ENCODE measurements around the gene CLEC16A. TPM values are rescaled to one million over a fixed set of nuclear protein-coding genes. Genes with fewer than 3 reads are reported as not detected.

The CLEC16A gene
- total and polyA plus RNA-seq, 2 experiments from 2014 or later: 9.9 to 24.1 TPM

DNA sequence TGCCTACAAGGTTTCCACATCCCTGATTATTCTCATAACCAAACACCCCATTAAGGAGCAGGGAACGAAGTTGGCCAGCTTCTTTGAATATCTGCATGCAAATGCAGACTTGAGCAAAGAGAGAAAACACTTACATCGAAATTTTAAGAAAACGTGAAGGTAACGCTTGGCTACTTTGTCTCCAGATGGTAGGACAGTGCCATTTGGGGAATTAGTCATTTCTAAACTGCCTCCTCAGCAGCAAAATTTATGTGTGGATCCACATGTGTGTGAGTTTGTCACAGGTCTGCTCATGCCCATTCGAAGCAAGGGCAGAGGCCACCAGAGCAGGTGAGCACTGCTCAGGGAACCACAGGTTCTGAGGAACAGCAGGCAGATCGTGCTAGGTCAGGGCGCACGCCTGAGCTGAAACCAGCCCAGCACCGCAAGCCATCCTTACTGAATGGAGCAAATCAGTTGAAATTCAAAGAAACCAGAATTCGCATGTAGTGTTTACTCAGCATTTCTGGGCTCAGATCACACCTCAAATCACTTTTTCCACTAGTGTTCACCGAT is 231.5 kb downstream of the CLEC16A start:
- no peak overlapping the region for H3K4me3 Mint-ChIP-seq
- H3K4me1 Mint-ChIP-seq: peaks cover 2% of the 10 kb centered on the region; the same call in 1 of the 3 replicates
- Histone ChIP-seq H3K36me3 (ENCODE audit: insufficient read depth) (no peaks in the 10 kb centered on the region), H3K9me2 (ENCODE audit: insufficient read depth) (no peaks in the 10 kb centered on the region), H3K4me2 (no peak overlapping the region), H3F3A (replicated peaks; ENCODE audit: low read depth) (no peaks in the 10 kb centered on the region; the same call in 1 of the 2 replicates), H4K20me1 (replicated peaks; ENCODE audit: insufficient read depth) (no peaks in the 10 kb centered on the region), H3K27ac (ENCODE audit: low read depth) (no peak overlapping the region; the same call in 1 of the 2 replicates), H3K4me1 (ENCODE audit: insufficient read depth) (no peaks in the 10 kb centered on the region), H3K79me2 (replicated peaks; ENCODE audit: insufficient read depth) (no peaks in the 10 kb centered on the region), H2AFZ (no peak overlapping the region), H3K4me3 (no peak overlapping the region), H3K27me3 (ENCODE audit: insufficient read depth) (no peaks in the 10 kb centered on the region)
- H3K9me3 Mint-ChIP-seq: no peaks in the 10 kb centered on the region
- DNase-seq (ENCODE audit: low spot score) (no peak), ATAC-seq (no peak)
- H3K36me3 Mint-ChIP-seq (ENCODE audit: low read depth): no peaks in the 10 kb centered on the region; the same call in 2 of the 3 replicates
- H3K27ac Mint-ChIP-seq: no peak overlapping the region; the same call in 1 of the 2 replicates
- peaks cover 3% of the 10 kb centered on the region for H3K27me3 Mint-ChIP-seq (ENCODE audit: insufficient read depth, low read depth, poor library complexity)
- no peak for TF ChIP-seq ZNF331 (CRISPR knock-in tag; IDR thresholded peaks at IDR 0.05; ENCODE audit: low read depth)
- TF ChIP-seq ETS1 (IDR thresholded peaks at IDR 0.05): no peak
- TF ChIP-seq ZNF462 (CRISPR knock-in tag; IDR thresholded peaks at IDR 0.05): no peak
- TF ChIP-seq EZH2phosphoT487 (IDR thresholded peaks at IDR 0.05; ENCODE audit: unreplicated experiment): no peak
- TF ChIP-seq CREB1 (CRISPR knock-in tag; IDR thresholded peaks at IDR 0.05; ENCODE audit: low read depth): no peak

Data from GM23338 (cell line).